ENCODE measurements around the gene MYL6. TPM values are rescaled to one million over a fixed set of nuclear protein-coding genes. Genes with fewer than 3 reads are reported as not detected.
A peak's percentile ranks its signal among the peaks of the same experiment; 100 is the strongest.
"Not testable (repeated sequence)": the region's sequence is repeated elsewhere in the genome, so short reads cannot be mapped to it uniquely, and the experiment has no call there.

Gene MYL6
- total RNA-seq, 2 donors from 2014 or later = 1,641 to 1,922 TPM

GRCh38 chr12:56155256-56155845 is 2.8 kb upstream of the MYL6 start:
- H3K27ac ChIP-seq = no peak overlapping the region

GRCh38 chr12:56156464-56157200 is 1.5 kb upstream of the MYL6 start:
- H3K9me3 ChIP-seq; DNase-seq; intact Hi-C loops (cut with DNase I); H3K36me3 ChIP-seq; H3K27me3 ChIP-seq: not testable (repeated sequence)
- H3K4me1 ChIP-seq = peaks cover 10% of the 10 kb centered on the region
- H3K9ac ChIP-seq (ENCODE audit: low read depth in 2 of 2, low read length in 2 of 2) = peak overlapping the region in 1 of 2 donors; percentile 100
- H3K4me3 ChIP-seq = peak overlapping the region; percentile 76
- peak overlapping the region; percentile 94 for H3K27ac ChIP-seq

More at GRCh38 chr12:56155256-56155845, 2.8 kb upstream of the MYL6 start:
- intact Hi-C loops (cut with DNase I) = no loop called here
- DNase-seq = no peak
- Histone ChIP-seq H3K9ac (ENCODE audit: low read depth in 2 of 2, low read length in 2 of 2) (no peak overlapping the region), H3K4me3 (no peak overlapping the region), H3K9me3 (no peaks in the 10 kb centered on the region), H3K4me1 (peaks cover 17% of the 10 kb centered on the region), H3K36me3 (no peaks in the 10 kb centered on the region), H3K27me3 (no peaks in the 10 kb centered on the region)
- TF ChIP-seq CTCF (IDR thresholded peaks at IDR 0.05) = no peak

- Histone ChIP-seq H3K4me3 (peak overlapping the region; percentile 76), H3K36me3 (peaks cover 13% of the 10 kb centered on the region), H3K4me1 (peaks cover 8% of the 10 kb centered on the region), H3K9ac (ENCODE audit: low read depth in 2 of 2, low read length in 2 of 2) (peak overlapping the region; percentile 61 to 100), H3K27ac (peak overlapping the region; percentile 94), H3K27me3 (no peaks in the 10 kb centered on the region), H3K9me3 (no peaks in the 10 kb centered on the region)
- intact Hi-C loops (cut with DNase I) = no loop called here
- DNase-seq = peak; percentile 84
- peak; percentile 33 for TF ChIP-seq CTCF (IDR thresholded peaks at IDR 0.05)
These were observed 744 bp upstream of the MYL6 start for GRCh38 chr12:56157201-56158028.

GRCh38 chr12:56158926-56159461 is 835 bp downstream of the MYL6 start:
- H3K9me3 ChIP-seq = no peaks in the 10 kb centered on the region
- DNase-seq = peak; percentile 92
- intact Hi-C loops (cut with DNase I) = no loop called here
- peak overlapping the region; percentile 76 for H3K4me3 ChIP-seq
- peak overlapping the region; percentile 96 for H3K27ac ChIP-seq
- peaks cover 8% of the 10 kb centered on the region for H3K4me1 ChIP-seq
- peaks cover 13% of the 10 kb centered on the region for H3K36me3 ChIP-seq
- no peaks in the 10 kb centered on the region for H3K27me3 ChIP-seq
- H3K9ac ChIP-seq (ENCODE audit: low read depth in 2 of 2, low read length in 2 of 2) = peak overlapping the region; percentile 93 to 100
- TF ChIP-seq CTCF (IDR thresholded peaks at IDR 0.05) = no peak

GRCh38 chr12:56159482-56160192 is 1.5 kb downstream of the MYL6 start:
- Histone ChIP-seq H3K27ac (peak overlapping the region; percentile 96), H3K9ac (ENCODE audit: low read depth in 2 of 2, low read length in 2 of 2) (peak overlapping the region; percentile 93 to 100), H3K27me3 (no peaks in the 10 kb centered on the region), H3K4me1 (peaks cover 8% of the 10 kb centered on the region), H3K36me3 (peaks cover 13% of the 10 kb centered on the region), H3K4me3 (peak overlapping the region; percentile 76), H3K9me3 (no peaks in the 10 kb centered on the region)
- TF ChIP-seq CTCF (IDR thresholded peaks at IDR 0.05) = no peak
- intact Hi-C loops (cut with DNase I) = loop anchor here (5.0 kb wide), 1 partner anchor 32 kb away; the partner anchor contains the start of gene ESYT1
- no peak for DNase-seq

Measured in colonic mucosa (tissue), 4 donors.